WI38 (cell line): ENCODE data around the gene AAGAB.
A peak's percentile ranks its signal among the peaks of the same experiment; 100 is the strongest.

Experiments
- H3K4me3 ChIP-seq: 2 replicates; pipeline ENCODE4 v1.5.1; 2011; ENCODE audit warnings: low read depth, mild to moderate bottlenecking, control low read depth, low read length
- TF ChIP-seq, protein P1 (sequence below): IDR thresholded peaks from 2 replicates; pipeline ENCODE4 v1.5.1; 2012; ENCODE audit warnings: low read depth, mild to moderate bottlenecking, control low read depth, low read length

AAGAB gene

DNA sequence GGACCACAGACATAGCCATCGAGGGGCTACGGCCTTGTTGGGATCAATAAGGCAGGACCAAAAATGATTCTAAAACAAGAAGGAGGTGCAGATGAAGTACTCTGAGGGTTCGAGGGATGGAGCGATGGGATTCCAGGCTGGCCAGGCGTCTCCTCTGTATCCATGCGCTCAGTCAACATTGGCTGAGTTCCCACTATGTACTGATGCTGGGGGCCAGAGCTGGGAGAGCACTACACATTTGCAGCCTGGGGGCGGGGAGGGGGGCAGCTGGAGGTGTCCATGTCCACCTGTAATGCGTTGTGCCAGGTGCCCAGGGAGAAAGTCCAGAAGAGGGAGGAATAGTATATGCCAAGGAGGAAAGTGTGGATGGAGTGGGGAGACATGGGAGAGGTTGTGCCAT is 81.5 kb downstream of the AAGAB start:
- TF ChIP-seq, protein P1, sequence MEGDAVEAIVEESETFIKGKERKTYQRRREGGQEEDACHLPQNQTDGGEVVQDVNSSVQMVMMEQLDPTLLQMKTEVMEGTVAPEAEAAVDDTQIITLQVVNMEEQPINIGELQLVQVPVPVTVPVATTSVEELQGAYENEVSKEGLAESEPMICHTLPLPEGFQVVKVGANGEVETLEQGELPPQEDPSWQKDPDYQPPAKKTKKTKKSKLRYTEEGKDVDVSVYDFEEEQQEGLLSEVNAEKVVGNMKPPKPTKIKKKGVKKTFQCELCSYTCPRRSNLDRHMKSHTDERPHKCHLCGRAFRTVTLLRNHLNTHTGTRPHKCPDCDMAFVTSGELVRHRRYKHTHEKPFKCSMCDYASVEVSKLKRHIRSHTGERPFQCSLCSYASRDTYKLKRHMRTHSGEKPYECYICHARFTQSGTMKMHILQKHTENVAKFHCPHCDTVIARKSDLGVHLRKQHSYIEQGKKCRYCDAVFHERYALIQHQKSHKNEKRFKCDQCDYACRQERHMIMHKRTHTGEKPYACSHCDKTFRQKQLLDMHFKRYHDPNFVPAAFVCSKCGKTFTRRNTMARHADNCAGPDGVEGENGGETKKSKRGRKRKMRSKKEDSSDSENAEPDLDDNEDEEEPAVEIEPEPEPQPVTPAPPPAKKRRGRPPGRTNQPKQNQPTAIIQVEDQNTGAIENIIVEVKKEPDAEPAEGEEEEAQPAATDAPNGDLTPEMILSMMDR = no peak
- no peak overlapping the region for H3K4me3 ChIP-seq

DNA sequence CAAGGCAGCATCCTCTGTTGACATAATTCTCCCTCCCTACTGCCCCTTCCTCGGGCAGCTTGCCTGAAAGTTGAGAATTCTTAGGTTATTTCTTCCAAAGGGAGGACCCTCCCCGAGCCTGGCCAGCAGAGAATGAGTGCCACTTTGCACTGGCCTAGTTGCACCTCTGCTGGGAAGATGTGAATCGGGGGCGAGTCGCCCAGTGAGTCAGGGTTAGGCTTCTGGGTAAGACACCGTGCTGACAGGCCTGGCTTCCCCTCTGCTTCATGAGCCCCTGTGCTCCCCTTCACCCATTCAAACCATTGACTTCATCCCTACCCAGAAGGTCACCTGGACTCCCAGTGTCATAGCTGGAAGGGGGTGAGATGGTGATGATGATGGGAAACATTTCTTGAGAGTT is 82.3 kb downstream of the AAGAB start:
- TF ChIP-seq, protein P1 = no peak
- no peak overlapping the region for H3K4me3 ChIP-seq

DNA sequence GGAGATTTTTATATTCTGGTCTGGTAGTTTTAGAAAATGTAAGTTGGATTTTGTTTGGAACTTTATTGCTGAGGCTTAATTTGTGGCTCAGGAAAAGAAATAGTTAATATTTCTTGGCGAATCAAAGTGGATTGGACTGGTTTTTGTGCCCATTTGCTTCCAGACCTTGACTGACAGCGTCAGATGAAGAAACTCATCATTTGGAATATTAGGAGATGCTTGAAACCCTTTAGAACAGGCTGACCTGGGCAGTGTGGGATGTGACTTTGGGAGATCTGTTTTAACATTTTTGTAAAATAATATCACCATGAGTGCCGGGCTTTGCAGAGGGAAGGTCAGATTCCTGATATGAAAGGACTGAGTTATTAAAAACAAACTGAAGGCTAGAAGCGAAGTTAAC is 83.0 kb downstream of the AAGAB start:
- TF ChIP-seq, protein P1 = no peak
- H3K4me3 ChIP-seq = no peak overlapping the region

DNA sequence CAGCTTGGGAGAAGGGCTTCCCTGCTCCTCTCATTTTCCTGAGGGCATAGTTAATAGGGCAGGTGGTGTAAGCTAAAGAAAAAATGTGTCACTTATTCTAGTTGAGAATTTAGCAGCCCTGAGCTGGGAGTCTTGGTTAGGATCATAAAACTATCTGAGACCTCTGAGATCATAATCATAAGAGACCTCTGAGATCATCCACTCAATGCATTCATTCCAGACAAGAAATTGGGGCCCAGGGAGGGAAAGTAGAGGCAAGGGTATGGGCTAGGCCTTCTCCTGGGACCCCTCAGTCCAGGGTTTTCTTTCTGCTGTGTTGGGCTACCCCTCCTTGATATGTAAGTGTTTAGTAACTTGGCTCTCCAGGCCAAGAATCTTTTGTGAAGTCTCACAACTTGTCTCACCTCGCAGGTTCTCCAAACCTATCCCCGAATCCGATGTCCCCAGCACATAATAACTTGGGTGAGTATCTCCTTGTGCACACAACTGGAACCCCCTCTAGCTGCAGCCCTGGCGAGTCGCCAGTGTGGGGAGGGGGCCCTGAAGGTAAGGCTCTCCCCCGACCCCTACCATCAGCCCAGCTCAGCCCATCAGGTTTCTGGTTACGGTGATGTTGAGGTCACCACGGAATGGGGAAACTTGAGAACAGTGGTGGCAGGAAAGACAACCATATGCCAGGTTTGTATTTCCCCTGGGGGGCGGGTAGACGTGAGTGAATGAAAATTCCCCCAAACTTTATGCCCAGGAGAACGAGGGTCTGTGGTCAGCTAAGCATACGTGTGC is 84.1 kb downstream of the AAGAB start:
- no peak overlapping the region for H3K4me3 ChIP-seq
- TF ChIP-seq, protein P1 = no peak

GRCh38 chr15:67168694-67169093 is 85.8 kb downstream of the AAGAB start:
- TF ChIP-seq, protein P1 = no peak

GRCh38 chr15:67167091-67167490 is 87.4 kb downstream of the AAGAB start:
- TF ChIP-seq, protein P1 = no peak
- H3K4me3 ChIP-seq = 0 out of 2 replicates have a peak overlapping the region, but pooled peaks have one; percentile 3

More at GRCh38 chr15:67168694-67169093, 85.8 kb downstream of the AAGAB start:
- H3K4me3 ChIP-seq = no peak overlapping the region

DNA sequence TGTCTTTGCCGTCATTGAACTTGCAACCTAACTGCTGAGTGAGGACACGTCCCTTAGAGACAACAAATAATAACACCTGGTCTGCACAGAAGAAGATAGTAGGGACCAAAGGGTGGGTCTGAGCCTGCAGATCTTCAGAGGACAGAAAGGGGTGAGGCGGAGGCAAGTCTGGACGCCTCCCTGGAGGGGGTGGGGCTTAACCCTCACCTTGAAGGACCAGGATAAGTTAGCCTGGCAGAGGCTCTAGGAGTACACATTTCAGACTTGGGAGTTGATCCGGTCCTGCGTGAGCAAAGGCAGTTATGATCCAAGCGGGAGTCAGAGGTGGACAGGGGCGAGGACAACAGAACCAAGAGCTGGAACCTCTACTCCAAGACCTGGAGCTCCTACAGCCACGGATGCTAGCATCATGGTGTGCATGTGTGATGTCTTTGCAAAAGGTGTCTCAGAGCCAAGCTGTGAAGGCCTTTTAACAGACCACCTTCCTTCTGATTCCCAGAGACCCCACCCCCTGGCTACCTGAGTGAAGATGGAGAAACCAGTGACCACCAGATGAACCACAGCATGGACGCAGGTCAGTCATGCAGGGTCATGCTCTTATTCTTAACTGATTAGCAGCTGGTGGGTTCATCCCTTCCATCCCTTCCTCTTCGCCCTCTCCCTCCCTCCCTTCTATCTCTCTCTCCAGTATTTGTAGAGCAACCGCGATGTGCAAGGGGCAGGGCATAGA is 88.0 kb downstream of the AAGAB start:
- H3K4me3 ChIP-seq = no peak overlapping the region
- TF ChIP-seq, protein P1 = no peak
